Measurements from ENCODE around the gene NMNAT3.

- no peak for TF ChIP-seq CTCF (IDR thresholded peaks at IDR 0.05; ENCODE audit: borderline replicate concordance, extremely low read depth, low read length, poor library complexity, severe bottlenecking)
- no peak for TF ChIP-seq EZH2 (IDR thresholded peaks at IDR 0.05; ENCODE audit: borderline replicate concordance, low read depth, low read length, severe bottlenecking)
Measured at GRCh38 chr3:139578783-139579182, 99.0 kb downstream of the NMNAT3 start.

All from DND-41 (cell line).